NOMO-1 treated with DMSO at 0.1 percent for 48 hours (cell line): ENCODE measurements around the gene CPTP.
A peak's percentile ranks its signal among the peaks of the same experiment; 100 is the strongest.

Experiments used
- DNase-seq: peaks from one replicate; lab custom pipeline; 2025; ENCODE audit not compliant: unreplicated experiment; lab: John Stamatoyannopoulos, UW

The CPTP gene

DNA sequence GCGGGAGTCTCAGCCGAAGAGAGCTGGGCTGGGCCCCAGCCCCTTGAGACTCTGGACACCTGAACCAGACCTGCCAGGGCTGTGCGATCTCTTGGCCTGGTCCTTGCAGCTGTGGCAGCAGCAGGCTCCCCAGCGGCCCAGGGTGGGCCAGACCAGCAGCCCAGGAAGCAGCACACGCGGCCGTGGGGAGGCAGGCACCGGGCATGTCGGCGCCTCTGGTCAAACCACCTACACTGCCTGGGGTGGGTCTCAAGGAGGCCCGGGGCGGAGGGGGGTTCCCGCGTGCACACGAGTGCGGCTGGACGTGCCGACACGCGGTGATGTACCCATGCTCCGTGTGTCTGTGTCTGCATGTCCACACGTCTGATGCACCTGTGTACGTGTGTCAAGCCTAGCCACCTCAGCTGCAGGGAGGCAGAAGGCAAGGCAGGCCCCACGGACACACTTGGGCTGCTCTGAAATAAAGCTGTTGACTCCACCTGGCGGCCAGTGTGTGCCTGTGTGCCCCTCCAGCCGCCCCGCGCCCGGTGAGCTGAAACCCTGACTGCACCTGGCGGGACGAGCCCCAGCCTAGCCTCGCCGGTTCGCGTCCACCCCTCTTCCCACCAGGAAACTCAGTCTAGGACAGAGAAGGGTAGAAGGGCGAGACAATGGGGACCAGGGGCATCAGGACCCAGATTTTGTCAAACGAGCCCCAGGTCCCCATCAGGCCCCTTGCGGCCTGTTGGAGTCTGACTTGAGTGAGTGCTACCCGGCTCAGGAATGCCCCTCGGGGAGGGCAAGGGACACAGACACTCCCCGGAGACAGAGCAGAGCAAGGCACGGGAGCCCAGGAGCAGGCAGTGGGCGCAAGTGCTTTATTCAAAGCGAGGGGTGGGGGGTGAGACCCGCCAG lies 32.8 kb upstream of the CPTP start:
- peak; percentile 47 for DNase-seq

DNA sequence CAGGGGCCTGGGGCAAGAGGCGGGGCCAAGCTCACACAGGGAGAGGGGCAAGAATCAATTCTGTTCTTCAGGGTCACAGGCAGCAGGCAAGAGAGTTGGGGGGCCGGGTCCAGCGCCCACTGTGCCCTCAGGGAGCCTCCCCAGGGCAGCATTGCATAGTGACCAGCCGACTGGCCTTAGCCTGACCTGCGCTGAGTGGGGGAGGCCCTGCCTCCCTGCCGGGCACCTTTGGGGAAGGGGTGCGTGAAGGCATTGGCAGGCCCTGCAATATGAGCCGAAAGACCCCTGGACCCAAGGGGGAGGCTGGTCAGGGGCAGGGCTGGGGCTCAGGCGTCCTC lies 32.2 kb upstream of the CPTP start:
- DNase-seq, result no peak

GRCh38 chr1:1292851-1293250 lies 31.8 kb upstream of the CPTP start:
- no peak for DNase-seq

DNA sequence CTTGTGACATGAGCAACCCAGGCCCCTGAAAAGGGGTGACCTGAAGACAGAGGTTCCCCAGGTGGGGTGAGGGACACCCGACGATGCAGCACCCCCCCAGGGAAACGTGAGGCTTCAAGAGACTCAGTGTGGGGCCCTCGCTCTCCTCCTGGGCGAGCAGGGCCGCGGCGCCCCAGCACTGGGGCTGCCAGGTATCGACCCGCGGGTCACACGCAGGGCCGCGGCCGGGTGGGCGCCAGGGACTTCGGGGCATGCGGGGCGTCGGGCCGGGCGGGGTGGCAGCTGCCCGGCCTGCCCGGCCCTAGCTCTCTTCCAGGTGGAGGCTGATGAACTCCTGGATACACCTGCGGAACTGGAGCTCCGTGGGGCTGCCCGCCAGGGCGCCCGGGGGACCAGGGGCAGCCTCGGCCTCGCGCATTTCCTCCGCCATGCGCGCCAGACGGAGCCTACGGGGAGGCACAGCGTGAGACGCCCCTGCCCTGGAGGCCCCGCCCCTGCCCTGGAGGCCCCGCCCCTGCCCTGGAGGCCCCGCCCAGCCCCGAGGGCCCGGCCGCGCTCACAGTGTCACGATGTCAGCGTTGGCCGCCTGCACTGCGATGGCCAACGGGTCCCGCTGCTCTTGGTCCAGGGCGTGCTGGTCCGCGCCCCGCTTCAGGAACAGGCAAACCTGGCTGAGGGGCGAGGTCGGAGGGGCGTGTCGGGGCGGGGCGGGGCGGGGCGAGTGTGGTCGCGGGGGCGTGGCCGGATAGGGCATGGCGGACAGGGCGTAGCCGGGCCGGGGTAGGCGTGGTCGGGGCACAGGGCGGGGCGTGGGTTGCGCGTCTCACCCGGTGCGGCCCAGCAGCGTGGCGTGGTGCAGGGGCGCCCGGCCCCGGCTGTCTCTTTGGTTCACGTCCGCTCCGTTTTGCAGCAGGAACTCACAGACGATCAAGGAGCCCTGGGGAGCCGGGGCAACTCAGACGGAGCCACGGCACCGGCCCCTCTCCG lies 31.0 kb upstream of the CPTP start:
- no peak for DNase-seq

GRCh38 chr1:1294250-1294890 lies 30.2 kb upstream of the CPTP start:
- DNase-seq, result no peak

- no peak for DNase-seq
Measured at GRCh38 chr1:1295154-1295923, 29.3 kb upstream of the CPTP start.

GRCh38 chr1:1296070-1297061 lies 28.2 kb upstream of the CPTP start:
- no peak for DNase-seq

DNA sequence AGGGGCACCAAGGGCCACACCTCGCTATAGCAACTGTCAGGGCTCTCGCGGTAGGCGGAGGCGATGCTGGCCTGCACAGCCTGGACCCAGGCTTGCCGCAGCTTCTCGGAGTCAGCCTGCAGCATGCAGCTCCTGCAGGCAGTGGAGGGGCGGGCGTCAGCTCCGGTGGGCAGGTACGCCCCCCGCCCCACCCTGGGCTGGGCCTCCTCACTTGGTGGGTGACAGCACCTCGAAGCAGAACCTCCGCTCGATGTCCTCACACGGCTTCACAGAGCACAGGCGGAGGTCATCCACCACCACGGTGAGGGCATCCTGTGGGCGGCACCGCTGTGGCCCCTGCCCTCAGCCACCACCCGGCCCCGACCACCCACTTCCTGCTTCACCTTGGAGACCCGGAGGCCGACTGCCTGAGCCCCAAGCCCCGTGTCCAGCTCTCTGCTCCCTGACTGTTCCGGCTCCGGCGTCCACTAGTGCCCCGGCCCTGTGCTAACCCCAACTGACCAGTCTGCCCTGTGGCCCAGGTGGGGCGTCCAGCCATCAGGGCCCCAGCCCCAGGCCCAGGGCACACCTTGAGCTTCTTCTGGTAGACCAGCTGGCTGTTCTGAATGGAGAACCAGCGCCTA lies 26.7 kb upstream of the CPTP start:
- DNase-seq, result no peak

DNA sequence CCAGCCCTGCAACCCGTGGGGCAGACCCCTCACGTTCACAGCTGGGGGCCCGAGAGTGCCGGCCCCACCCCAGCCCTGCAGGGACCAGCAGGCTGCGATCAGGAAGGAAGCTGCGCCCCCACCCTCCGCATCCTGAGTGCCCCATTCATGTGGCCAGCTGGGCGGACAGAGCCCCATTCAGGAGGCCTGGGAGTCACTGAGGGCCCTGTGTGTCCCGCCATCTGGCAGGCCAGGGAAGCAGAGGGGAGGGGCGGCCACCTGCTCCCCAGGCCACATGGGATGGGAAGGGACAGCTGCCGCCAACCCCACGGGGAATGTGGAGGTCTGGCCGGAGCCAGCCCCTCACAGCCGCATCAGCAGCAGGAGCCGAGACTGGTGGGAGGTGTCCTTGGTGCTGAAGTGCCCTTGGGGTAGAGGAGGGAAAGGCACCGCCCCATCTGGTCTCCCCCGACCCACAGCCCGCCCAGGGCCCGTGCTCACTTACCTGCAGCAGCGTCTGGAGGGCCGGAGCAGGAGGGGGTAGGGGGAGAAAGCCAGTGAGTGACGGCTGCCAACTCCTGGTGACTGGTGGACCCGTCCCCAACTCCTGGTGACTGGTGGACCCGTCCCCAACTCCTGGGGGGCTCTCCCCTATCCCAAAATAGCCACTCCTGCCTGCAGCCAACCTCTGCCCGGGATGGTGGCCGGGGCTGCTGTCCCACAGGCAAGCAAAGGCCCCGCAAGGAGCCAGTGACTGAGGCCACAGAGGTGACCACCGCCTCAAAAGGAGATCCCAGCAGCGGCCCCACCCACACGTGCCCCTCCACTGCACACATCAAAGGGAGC lies 25.5 kb upstream of the CPTP start:
- DNase-seq, result no peak

DNA sequence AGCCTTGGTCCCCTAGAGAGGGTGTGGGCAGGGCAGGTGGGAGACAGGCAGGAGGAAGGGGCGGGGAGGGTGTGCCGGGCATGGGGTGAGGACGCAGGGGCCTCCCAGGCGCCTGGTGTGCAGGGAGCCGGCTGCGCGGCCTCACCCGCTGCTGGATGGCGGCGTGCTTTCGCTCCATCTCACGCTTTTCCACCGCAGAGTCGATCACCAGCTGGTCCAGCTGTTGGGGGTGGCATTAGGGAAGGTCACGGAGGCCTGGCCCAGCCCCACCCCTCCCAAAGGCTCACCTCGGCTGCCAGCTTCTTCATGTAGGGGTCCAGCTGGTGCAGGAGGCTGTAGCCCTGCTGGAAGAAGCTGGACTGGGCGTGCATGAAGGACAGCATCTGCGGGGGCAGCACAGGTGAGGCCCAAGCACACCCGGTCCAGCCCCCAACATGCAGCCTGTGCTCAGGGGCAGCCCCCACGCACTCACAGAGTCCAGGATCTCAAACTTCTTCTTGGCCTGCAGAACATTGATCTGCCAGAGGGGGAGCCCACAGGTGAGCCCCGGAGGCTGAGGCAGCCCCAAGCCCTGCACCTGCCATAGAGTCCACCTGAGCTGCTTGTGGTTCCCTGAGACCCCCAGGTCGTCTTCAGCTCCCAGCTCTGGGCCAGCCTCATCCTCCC lies 24.8 kb upstream of the CPTP start:
- DNase-seq, result no peak

GRCh38 chr1:1300352-1300739 lies 24.3 kb upstream of the CPTP start:
- no peak for DNase-seq

DNA sequence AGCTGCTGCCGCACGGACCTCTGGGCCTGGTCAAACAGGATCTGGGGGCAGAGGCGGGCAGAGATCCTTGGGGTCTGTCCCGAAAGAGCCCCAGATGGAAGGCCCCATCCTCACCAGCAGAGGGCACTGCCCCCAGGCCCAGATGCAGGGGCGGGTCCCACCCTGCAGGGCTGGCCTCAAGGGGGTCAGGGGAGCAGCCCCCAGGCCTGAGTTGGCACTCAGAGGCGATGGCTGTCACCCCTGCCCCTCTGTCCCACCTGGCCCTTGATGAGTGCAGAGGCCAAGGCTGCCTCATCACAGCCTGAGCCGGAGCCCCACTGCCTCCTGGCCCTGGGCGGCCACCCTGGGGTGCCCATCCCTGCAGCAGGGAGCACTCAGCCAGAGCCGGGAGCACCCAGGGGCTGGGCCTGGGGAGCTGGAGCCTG lies 22.6 kb upstream of the CPTP start:
- DNase-seq, result no peak

DNA sequence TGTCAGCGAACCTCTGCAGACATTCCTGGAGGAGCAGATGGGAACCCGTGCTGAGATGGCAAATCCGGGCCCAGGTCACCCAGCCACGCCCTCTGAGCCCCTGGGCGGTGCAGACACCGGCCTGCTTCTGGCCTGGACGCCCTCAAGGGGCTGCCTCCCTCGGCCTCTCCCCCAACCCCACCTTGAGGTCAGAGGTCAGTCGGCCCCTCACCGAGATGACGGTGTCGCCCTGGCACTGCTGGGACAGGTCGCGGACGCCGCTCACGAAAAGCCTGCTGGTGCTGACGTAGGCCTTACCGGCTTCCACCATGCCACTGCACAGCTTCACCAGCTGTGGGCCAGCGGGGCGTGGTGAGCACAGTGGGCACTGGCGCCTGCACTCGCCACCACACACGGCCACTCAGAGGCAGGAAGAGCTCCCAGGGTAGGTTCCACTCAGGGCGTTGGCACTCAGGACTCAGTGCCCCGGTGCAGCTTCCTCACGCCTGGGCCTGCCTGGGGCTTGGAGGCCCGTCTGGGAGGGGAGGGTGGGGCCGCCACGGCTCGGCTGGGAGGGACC lies 21.6 kb upstream of the CPTP start:
- DNase-seq, result no peak

- DNase-seq, result no peak
Measured at GRCh38 chr1:1303736-1304135, 20.9 kb upstream of the CPTP start.

DNA sequence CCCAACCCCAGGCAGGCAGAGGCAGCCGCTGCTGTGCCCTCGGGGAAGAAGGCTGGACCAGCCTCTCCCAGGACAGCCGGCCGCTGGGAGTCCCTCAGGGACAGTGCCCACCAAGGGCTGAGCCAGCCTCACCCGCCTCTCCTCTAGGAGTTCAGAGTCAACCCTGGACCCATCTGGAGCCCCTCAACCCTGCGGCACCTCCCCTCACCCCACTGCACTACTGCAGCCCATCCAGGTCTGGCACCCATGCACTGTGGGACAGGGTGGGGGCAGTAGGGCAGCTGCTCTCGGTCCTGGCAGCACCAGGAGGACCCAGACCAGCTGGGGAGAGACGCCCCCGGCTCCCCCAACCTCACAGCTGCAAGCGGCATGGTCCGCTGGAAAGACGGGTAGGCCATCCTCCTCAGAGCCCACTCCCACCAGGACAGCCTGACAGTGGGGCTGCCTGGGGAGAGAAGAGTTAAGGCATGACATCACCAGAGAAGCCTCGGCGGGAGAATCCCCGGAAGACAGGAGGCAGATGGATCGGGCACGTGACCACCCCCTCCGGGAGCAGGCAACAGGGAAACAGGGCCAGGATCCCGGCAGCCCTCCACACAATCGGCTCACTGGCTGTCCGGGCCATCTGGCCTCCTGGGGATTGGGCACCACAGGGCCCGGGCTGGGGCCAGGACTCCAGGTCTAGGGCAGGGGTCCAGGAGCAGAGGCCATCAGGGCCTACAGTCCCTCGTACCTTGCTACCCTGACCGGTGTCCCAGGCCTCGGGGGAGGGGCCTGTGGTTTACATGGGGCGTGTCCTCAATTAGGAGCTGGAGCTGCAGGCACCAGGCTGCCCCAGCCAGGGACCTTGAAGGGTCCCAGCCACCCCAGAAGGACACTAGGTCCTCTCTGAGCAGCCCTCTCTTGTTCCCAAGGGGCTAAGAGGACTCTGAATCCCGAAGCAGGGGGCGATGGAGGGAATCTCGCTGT lies 20.0 kb upstream of the CPTP start:
- DNase-seq, result no peak
